Right atrium auricular region (tissue), 2 donors: ENCODE measurements around the gene THSD7A. TPM values are rescaled to one million over a fixed set of nuclear protein-coding genes. Genes with fewer than 3 reads are reported as not detected.

Source experiments
- DNase-seq: peaks from one replicate; pipeline ENCODE4 v3.0.0-alpha.2; 2019; ENCODE audit warnings: low spot score
- H3K27ac ChIP-seq, 2 donors: fragments of 200-600 bp; sonication (generic); 1 replicate in 1 of 2; 2 replicates in 1 of 2; pipeline ENCODE4 v1.5.1; 2016 to 2019
- H3K27me3 ChIP-seq, 2 donors: fragments of 200-600 bp; sonication (generic); one replicate each; pipeline versions ENCODE4 v1.5.1 to v1.6.0; 2017 to 2019
- H3K36me3 ChIP-seq: fragments of 200-600 bp; sonication (generic); one replicate; pipeline ENCODE4 v1.5.1; 2016
- H3K4me1 ChIP-seq, 2 donors: fragments of 200-600 bp; sonication (generic); one replicate each; pipeline versions ENCODE4 v1.5.1 to v1.6.0; 2017 to 2019
- H3K4me3 ChIP-seq, 2 donors: fragments of 200-600 bp; sonication (generic); 1 replicate in 1 of 2; 2 replicates in 1 of 2; pipeline ENCODE4 v1.5.1; 2017 to 2019; ENCODE audit warnings: mild to moderate bottlenecking in 1 of 2, moderate library complexity in 1 of 2
- H3K9me3 ChIP-seq, 2 donors: fragments of 200-600 bp; sonication (generic); one replicate each; pipeline ENCODE4 v1.5.1; 2019
- CTCF ChIP-seq, 2 donors: fragments of 200-600 bp; sonication (generic); IDR thresholded peaks; one replicate each; pipeline ENCODE4 v1.5.1; 2019; ENCODE audit warnings: antibody characterized with exemption in 2 of 2
- total RNA-seq, 2 donors: library from RNA; depleted of rRNA; stranded (reverse); fragments of >200 nt; gene quantifications; one replicate each; pipeline ENCODE4 v1.1.0, GENCODE V29; 2016

Gene THSD7A
- total RNA-seq, 2 donors from 2014 or later = 0.85 to 2.9 TPM

- H3K4me3 ChIP-seq = no peak overlapping the region
- DNase-seq = no peak
- H3K9me3 ChIP-seq = no peaks in the 10 kb centered on the region
- H3K27ac ChIP-seq = no peak overlapping the region
- TF ChIP-seq CTCF (IDR thresholded peaks at IDR 0.05) = no peak
- H3K27me3 ChIP-seq = no peaks in the 10 kb centered on the region
- H3K36me3 ChIP-seq = no peaks in the 10 kb centered on the region
- H3K4me1 ChIP-seq = peaks cover 0 to 8% of the 10 kb centered on the region in 2 donors
These were observed 292.1 kb downstream of the THSD7A start for GRCh38 chr7:11539853-11540252.

- Histone ChIP-seq H3K27ac (no peak overlapping the region), H3K4me1 (peaks cover 0 to 8% of the 10 kb centered on the region in 2 donors), H3K27me3 (no peaks in the 10 kb centered on the region), H3K4me3 (no peak overlapping the region), H3K9me3 (no peaks in the 10 kb centered on the region), H3K36me3 (no peaks in the 10 kb centered on the region)
- TF ChIP-seq CTCF (IDR thresholded peaks at IDR 0.05) = no peak
- DNase-seq = no peak
These were observed 293.2 kb downstream of the THSD7A start for GRCh38 chr7:11538751-11539299.

- TF ChIP-seq CTCF (IDR thresholded peaks at IDR 0.05) = no peak
- no peak overlapping the region for H3K4me3 ChIP-seq
These were observed 298.7 kb downstream of the THSD7A start for GRCh38 chr7:11533229-11533820.

GRCh38 chr7:11529382-11529781, 302.6 kb downstream of the THSD7A start:
- Histone ChIP-seq H3K4me1 (no peaks in the 10 kb centered on the region), H3K4me3 (no peak overlapping the region), H3K9me3 (no peaks in the 10 kb centered on the region), H3K27me3 (no peaks in the 10 kb centered on the region), H3K27ac (no peak overlapping the region), H3K36me3 (no peaks in the 10 kb centered on the region)
- no peak for DNase-seq
- TF ChIP-seq CTCF (IDR thresholded peaks at IDR 0.05) = no peak

More at GRCh38 chr7:11533229-11533820, 298.7 kb downstream of the THSD7A start:
- Histone ChIP-seq H3K27me3 (no peaks in the 10 kb centered on the region), H3K27ac (no peak overlapping the region), H3K9me3 (no peaks in the 10 kb centered on the region), H3K36me3 (no peaks in the 10 kb centered on the region), H3K4me1 (no peaks in the 10 kb centered on the region)
- DNase-seq = no peak

GRCh38 chr7:11527707-11528106, 304.3 kb downstream of the THSD7A start:
- no peaks in the 10 kb centered on the region for H3K4me1 ChIP-seq
- no peak for DNase-seq
- no peaks in the 10 kb centered on the region for H3K9me3 ChIP-seq
- no peaks in the 10 kb centered on the region for H3K27me3 ChIP-seq
- no peak for TF ChIP-seq CTCF (IDR thresholded peaks at IDR 0.05)
- H3K27ac ChIP-seq = no peak overlapping the region
- no peaks in the 10 kb centered on the region for H3K36me3 ChIP-seq
- H3K4me3 ChIP-seq = no peak overlapping the region
